Endothelial cell of umbilical vein (primary cell): ENCODE results near the gene PCMT1. TPM values are rescaled to one million over a fixed set of nuclear protein-coding genes. Genes with fewer than 3 reads are reported as not detected.

Source experiments
- BruUV-seq: library from RNA; stranded (reverse); fragments of 400-500 nt; replicated peaks from 2 replicates; lab custom pipeline; 2021; lab: Mats Ljungman, UMichigan
- CTCF ChIA-PET: fragments of 300-600, 350-600 bp; sonication (Branson Sonifier 250); formaldehyde crosslinking; loops from one replicate; lab custom pipeline; 2021; ENCODE audit warnings: antibody characterized with exemption, inconsistent platforms; lab: Charles Lee
- POLR2A ChIA-PET: fragments of 300-600, 350-600 bp; sonication (Branson Sonifier 250); formaldehyde crosslinking; loops from one replicate; lab custom pipeline; 2021; ENCODE audit warnings: antibody characterized with exemption, inconsistent platforms; lab: Charles Lee
- DNase-seq: peaks from one replicate; pipeline ENCODE4 v3.0.0-alpha.2; 2011; ENCODE audit warnings: low read depth, low spot score
- FAIRE-seq: peaks from 2 replicates; lab custom pipeline; 2011; peaks lifted over from hg19 to GRCh38; lab: Jason Lieb, UNC
- H2AFZ ChIP-seq: 2 replicates; pipeline ENCODE4 v1.6.0; 2012; ENCODE audit warnings: low read depth, low read length, control low read depth, inconsistent platforms
- H3K27ac ChIP-seq: 2 replicates; pipeline ENCODE4 v1.5.1; 2011; ENCODE audit warnings: low read depth, mild to moderate bottlenecking, control low read depth, low read length, moderate library complexity; ENCODE audit not compliant: insufficient read depth
- H3K27me3 ChIP-seq, 2 experiments: 2 replicates each; pipeline versions ENCODE4 v1.6.0 to v1.6.1; 2011; ENCODE audit warnings: low read length in 2 of 2, mixed read lengths in 1 of 2; ENCODE audit not compliant: control insufficient read depth in 2 of 2, insufficient read depth in 2 of 2
- H3K36me3 ChIP-seq, 2 experiments: 2 replicates in 1 of 2; 3 replicates in 1 of 2; pipeline ENCODE4 v1.5.1; 2011; ENCODE audit warnings: low read length in 2 of 2, mild to moderate bottlenecking in 1 of 2, moderate library complexity in 1 of 2; ENCODE audit not compliant: control insufficient read depth in 2 of 2, insufficient read depth in 2 of 2; ENCODE audit errors: extremely low read depth in 1 of 2
- H3K4me1 ChIP-seq: 3 replicates; pipeline ENCODE4 v1.5.1; 2011; ENCODE audit warnings: mild to moderate bottlenecking, low read length; ENCODE audit not compliant: control insufficient read depth, insufficient read depth; ENCODE audit errors: extremely low read depth
- H3K4me2 ChIP-seq: 2 replicates; pipeline ENCODE4 v1.6.1; 2011; ENCODE audit warnings: low read length, control low read depth, mixed read lengths; ENCODE audit not compliant: insufficient read depth
- H3K4me3 ChIP-seq, 3 experiments: fragments of 200-600 bp in 1 of 3; sonication (generic), shearing (Covaris generic) in 1 of 3; replicated peaks in 1 of 3; 2 replicates each; pipeline ENCODE4 v1.5.1; 2011 to 2016; ENCODE audit warnings: control low read depth in 3 of 3, low read length in 3 of 3, mild to moderate bottlenecking in 2 of 3, inconsistent platforms in 1 of 3, low read depth in 1 of 3, moderate library complexity in 1 of 3; ENCODE audit not compliant: insufficient read depth in 1 of 3
- H3K79me2 ChIP-seq: 2 replicates; pipeline ENCODE4 v1.6.0; 2012; ENCODE audit warnings: low read length, inconsistent platforms; ENCODE audit not compliant: control insufficient read depth, insufficient read depth
- H3K9ac ChIP-seq: replicated peaks from 2 replicates; pipeline ENCODE3; 2011; ENCODE audit warnings: low read length, control low read depth; ENCODE audit not compliant: insufficient read depth; ENCODE audit errors: extremely low read depth
- H3K9me1 ChIP-seq: replicated peaks from 3 replicates; pipeline ENCODE4 v1.6.0; 2011; ENCODE audit warnings: mild to moderate bottlenecking, low read length; ENCODE audit not compliant: control insufficient read depth, insufficient read depth; ENCODE audit errors: extremely low read depth
- H3K9me3 ChIP-seq: replicated peaks from 2 replicates; pipeline ENCODE4 v1.5.1; 2012; ENCODE audit warnings: low read length, inconsistent platforms; ENCODE audit not compliant: control insufficient read depth, insufficient read depth
- H4K20me1 ChIP-seq: replicated peaks from 2 replicates; pipeline ENCODE3; 2011; ENCODE audit warnings: mild to moderate bottlenecking, low read length; ENCODE audit not compliant: control insufficient read depth, insufficient read depth; ENCODE audit errors: extremely low read depth
- CTCF ChIP-seq, 2 donors: IDR thresholded peaks; 1 replicate in 1 of 2; 2 replicates in 1 of 2; pipeline ENCODE4 v1.5.1; 2011; ENCODE audit warnings: low read length in 2 of 2, mild to moderate bottlenecking in 2 of 2, moderate library complexity in 2 of 2, control low read depth in 1 of 2, inconsistent platforms in 1 of 2, low read depth in 1 of 2; ENCODE audit not compliant: insufficient read depth in 1 of 2; ENCODE audit errors: extremely low read depth in 1 of 2
- EZH2 ChIP-seq: IDR thresholded peaks from 2 replicates; pipeline ENCODE4 v1.6.1; 2012; ENCODE audit warnings: borderline replicate concordance, low read depth, mild to moderate bottlenecking, moderate library complexity, low read length, inconsistent platforms; ENCODE audit not compliant: severe bottlenecking
- FOS ChIP-seq: IDR thresholded peaks from 2 replicates; pipeline ENCODE4 v1.6.1; 2011; ENCODE audit warnings: mild to moderate bottlenecking, low read length, moderate library complexity, borderline replicate concordance; ENCODE audit not compliant: insufficient read depth
- GATA2 ChIP-seq: IDR thresholded peaks from 2 replicates; pipeline ENCODE4 v1.7.0; 2011; ENCODE audit warnings: low read depth, mild to moderate bottlenecking, moderate library complexity, mixed read lengths, low read length; ENCODE audit not compliant: insufficient read length, insufficient read depth
- JUN ChIP-seq: IDR thresholded peaks from 2 replicates; pipeline ENCODE4 v1.6.1; 2011; ENCODE audit warnings: borderline replicate concordance, low read depth; ENCODE audit not compliant: insufficient read length, insufficient read depth
- MAX ChIP-seq: IDR thresholded peaks from 2 replicates; pipeline ENCODE4 v1.6.1; 2011; ENCODE audit not compliant: insufficient read depth, insufficient read length
- MYC ChIP-seq: IDR thresholded peaks from one replicate; pipeline ENCODE4 v1.6.1; 2011; ENCODE audit warnings: mild to moderate bottlenecking, low read depth, low read length
- POLR2A ChIP-seq: IDR thresholded peaks from 2 replicates; pipeline ENCODE4 v1.6.1; 2012; ENCODE audit warnings: low read depth, mild to moderate bottlenecking, control low read depth, low read length
- POLR2AphosphoS5 ChIP-seq: IDR thresholded peaks from 2 replicates; pipeline ENCODE4 v1.6.1; 2012; ENCODE audit warnings: low read depth, mild to moderate bottlenecking, control low read depth, low read length, moderate library complexity; ENCODE audit not compliant: insufficient read depth
- dilution Hi-C: fragments of 300-500 bp; cut with MboI; formaldehyde crosslinking; loops from one replicate; pipeline ENCODE4 v1.15.0; 2019; ENCODE audit warnings: low sequenced_read_pairs; ENCODE audit not compliant: extremely low pct_ligation_motif_present
- intact Hi-C: fragments of 100-400 bp; cut with micrococcal nuclease; formaldehyde crosslinking; loops from one replicate; pipeline ENCODE4 v1.10.0; 2022
- polyA plus RNA-seq, 4 experiments: library from polyadenylated mRNA; depleted of rRNA in 3 of 4; stranded (reverse) in 3 of 4; unstranded in 1 of 4; fragments of >200 nt; gene quantifications; 2 replicates each; pipeline versions ENCODE4 v1.2.1 to v1.2.3, GENCODE V29; 2011 to 2012; ENCODE audit warnings: missing spikeins in 1 of 4
- total RNA-seq: library from RNA; stranded (reverse); gene quantifications from 2 replicates; pipeline ENCODE4 v1.2.3, GENCODE V29; 2021

Gene PCMT1
- total and polyA plus RNA-seq, 2 donors (not counting 3 experiments of a cell fraction or from before 2014, with no cell fraction given) = 95.0 to 102 TPM

GRCh38 chr6:149852180-149852579 lies 102.6 kb downstream of the PCMT1 start:
- no peaks in the 10 kb centered on the region for H3K9me3 ChIP-seq
- no TSS peak for BruUV-seq
- ChIA-PET POLR2A (no interaction called here), CTCF (no interaction called here)
- no peaks in the 10 kb centered on the region for H3K27me3 ChIP-seq
- dilution Hi-C loops = no loop called here
- FAIRE-seq (peak; percentile 73), DNase-seq (peak; percentile 71)
- H3K4me2 ChIP-seq = peak overlapping the region; percentile 97
- intact Hi-C loops = no loop called here
- H3K4me3 ChIP-seq = peak overlapping the region; percentile 34 to 58 (median 44)
- peak overlapping the region; percentile 78 for H3K9ac ChIP-seq
- H2AFZ ChIP-seq = peak overlapping the region; percentile 16
- peaks cover 26% of the 10 kb centered on the region for H3K79me2 ChIP-seq
- H3K36me3 ChIP-seq = no peaks in the 10 kb centered on the region
- no peaks in the 10 kb centered on the region for H4K20me1 ChIP-seq
- peaks cover 65% of the 10 kb centered on the region for H3K4me1 ChIP-seq
- H3K9me1 ChIP-seq = no peaks in the 10 kb centered on the region
- H3K27ac ChIP-seq = peak overlapping the region; percentile 74
- TF ChIP-seq MYC = peak; percentile 44
- TF ChIP-seq CTCF (IDR thresholded peaks at IDR 0.05; ENCODE audit: extremely low read depth in 1 of 2, insufficient read depth in 1 of 2, low read depth in 1 of 2, low read length in 2 of 2) = no peak
- TF ChIP-seq GATA2 = peak; percentile 58
- TF ChIP-seq FOS = no peak
- TF ChIP-seq JUN = no peak
- peak; percentile 67 for TF ChIP-seq POLR2AphosphoS5
- TF ChIP-seq MAX = no peak
- TF ChIP-seq EZH2 = no peak
- peak; percentile 61 for TF ChIP-seq POLR2A
